Neural cell (in vitro differentiated cells): ENCODE results near the gene ACP1. TPM values are rescaled to one million over a fixed set of nuclear protein-coding genes. Genes with fewer than 3 reads are reported as not detected.

Experiments
- H2AFZ ChIP-seq: fragments of 200-600, 300-800 bp; sonication (generic), shearing (Covaris generic); 2 replicates; pipeline ENCODE4 v1.6.0; 2014; ENCODE audit warnings: low read depth, mild to moderate bottlenecking, antibody characterized with exemption, low read length, moderate library complexity
- H3F3A ChIP-seq: fragments of 200-600 bp; shearing (Covaris generic); 2 replicates; pipeline ENCODE4 v1.6.1; 2016; ENCODE audit warnings: mild to moderate bottlenecking, moderate library complexity, mixed read lengths, antibody characterized with exemption, low read length; ENCODE audit not compliant: insufficient read depth, poor library complexity, severe bottlenecking
- H3K27ac ChIP-seq: fragments of 200-600, 300-800 bp; sonication (generic), shearing (Covaris generic); 2 replicates; pipeline ENCODE4 v1.5.1; 2014; ENCODE audit warnings: mild to moderate bottlenecking, low read length, moderate library complexity
- H3K27me3 ChIP-seq: fragments of 300-800, 200-600 bp; sonication (generic), shearing (Covaris generic); 2 replicates; pipeline ENCODE4 v1.6.0; 2014; ENCODE audit warnings: mild to moderate bottlenecking, low read depth, low read length, moderate library complexity; ENCODE audit not compliant: insufficient read depth
- H3K36me3 ChIP-seq: fragments of 300-800, 200-600 bp; sonication (generic), shearing (Covaris generic); 2 replicates; pipeline ENCODE4 v1.5.1; 2014; ENCODE audit warnings: mild to moderate bottlenecking, antibody characterized with exemption, low read length, moderate library complexity; ENCODE audit not compliant: insufficient read depth
- H3K4me2 ChIP-seq: fragments of 300-800, 200-600 bp; sonication (generic), shearing (Covaris generic); 2 replicates; pipeline ENCODE4 v1.6.0; 2014; ENCODE audit warnings: mild to moderate bottlenecking, low read length
- H3K4me3 ChIP-seq: fragments of 300-800, 200-600 bp; sonication (generic), shearing (Covaris generic); 2 replicates; pipeline ENCODE4 v1.5.1; 2014; ENCODE audit warnings: mild to moderate bottlenecking, low read length, moderate library complexity
- H3K79me2 ChIP-seq: fragments of 200-600 bp; shearing (Covaris generic); replicated peaks from 2 replicates; pipeline ENCODE4 v1.6.0; 2014; ENCODE audit warnings: mild to moderate bottlenecking, low read length, moderate library complexity; ENCODE audit not compliant: insufficient read depth
- H3K9ac ChIP-seq: fragments of 300-800, 200-600 bp; sonication (generic), shearing (Covaris generic); 2 replicates; pipeline ENCODE4 v1.6.1; 2016; ENCODE audit warnings: mild to moderate bottlenecking, low read length, mixed read lengths
- H3K9me2 ChIP-seq: fragments of 200-600 bp; shearing (Covaris generic); 2 replicates; pipeline ENCODE4 v1.6.1; 2016; ENCODE audit warnings: mild to moderate bottlenecking, low read length, mixed read lengths; ENCODE audit not compliant: insufficient read depth
- H3K9me3 ChIP-seq: fragments of 200-600, 300-800 bp; sonication (generic), shearing (Covaris generic); 2 replicates; pipeline ENCODE4 v1.6.1; 2016; ENCODE audit warnings: mild to moderate bottlenecking, mixed run types, low read length, moderate library complexity, mixed read lengths
- H4K20me1 ChIP-seq: fragments of 200-600 bp; shearing (Covaris generic); 2 replicates; pipeline ENCODE4 v1.6.1; 2016; ENCODE audit warnings: mild to moderate bottlenecking, mixed run types; ENCODE audit not compliant: insufficient read depth
- CTCF ChIP-seq: fragments of 450-650 bp; IDR thresholded peaks from 2 replicates; pipeline ENCODE4 v1.5.1; 2014; ENCODE audit warnings: antibody characterized with exemption, mild to moderate bottlenecking, moderate library complexity; ENCODE audit not compliant: poor library complexity, severe bottlenecking
- EP300 ChIP-seq: fragments of 450-650 bp; conservative IDR thresholded peaks from 2 replicates; pipeline ENCODE4 v1.6.1; 2014; ENCODE audit warnings: antibody characterized with exemption, mild to moderate bottlenecking, moderate library complexity; ENCODE audit not compliant: poor library complexity, severe bottlenecking
- EZH2 ChIP-seq: fragments of 200-600, 300-800 bp; shearing (Covaris generic), sonication (generic); IDR thresholded peaks from 2 replicates; pipeline ENCODE4 v1.6.1; 2014; ENCODE audit warnings: antibody characterized with exemption, low read length, borderline replicate concordance, mild to moderate bottlenecking; ENCODE audit not compliant: insufficient read depth, poor library complexity, severe bottlenecking
- MXI1 ChIP-seq: fragments of 450-650 bp; conservative IDR thresholded peaks from 2 replicates; pipeline ENCODE4 v1.6.1; 2014; ENCODE audit warnings: antibody characterized with exemption, mild to moderate bottlenecking; ENCODE audit not compliant: poor library complexity, severe bottlenecking
- POLR2AphosphoS5 ChIP-seq: IDR thresholded peaks from 2 replicates; pipeline ENCODE4 v1.6.1; 2012
- RAD21 ChIP-seq: fragments of 450-650 bp; conservative IDR thresholded peaks from 2 replicates; pipeline ENCODE4 v1.6.1; 2014; ENCODE audit warnings: antibody characterized with exemption, mild to moderate bottlenecking, moderate library complexity
- REST ChIP-seq: IDR thresholded peaks from 2 replicates; pipeline ENCODE4 v1.6.1; 2012; ENCODE audit warnings: borderline replicate concordance
- SMC3 ChIP-seq: fragments of 450-650 bp; conservative IDR thresholded peaks from 2 replicates; pipeline ENCODE4 v1.6.1; 2014; ENCODE audit warnings: antibody characterized with exemption, mild to moderate bottlenecking, moderate library complexity; ENCODE audit not compliant: poor library complexity
- TAF1 ChIP-seq: IDR thresholded peaks from 2 replicates; pipeline ENCODE4 v1.6.1; 2012; ENCODE audit warnings: low read depth
- polyA plus RNA-seq: library from polyadenylated mRNA; depleted of rRNA; stranded (reverse); fragments of >200 nt; gene quantifications from 2 replicates; pipeline ENCODE4 v1.2.3, GENCODE V29; 2014

ACP1 gene
- polyA plus RNA-seq, 1 donor from 2014 or later: 263 TPM

- Histone ChIP-seq H3K36me3 (no peaks in the 10 kb centered on the region), H3K4me2 (no peak overlapping the region), H3K9me2 (no peaks in the 10 kb centered on the region), H2AFZ (no peak overlapping the region), H4K20me1 (no peaks in the 10 kb centered on the region), H3K9me3 (no peaks in the 10 kb centered on the region), H3K27me3 (no peaks in the 10 kb centered on the region), H3K4me3 (no peak overlapping the region), H3K79me2 (no peaks in the 10 kb centered on the region), H3K9ac (no peak overlapping the region), H3F3A (no peaks in the 10 kb centered on the region), H3K27ac (no peak overlapping the region)
- TF ChIP-seq CTCF: no peak
- no peak for TF ChIP-seq REST
- no peak for TF ChIP-seq POLR2AphosphoS5
- no peak for TF ChIP-seq EZH2
- TF ChIP-seq SMC3: no peak
- TF ChIP-seq MXI1: no peak
- no peak for TF ChIP-seq EP300
- TF ChIP-seq RAD21: no peak
- TF ChIP-seq TAF1: no peak
Measured at GRCh38 chr2:279366-279765, 14.6 kb downstream of the ACP1 start.

DNA sequence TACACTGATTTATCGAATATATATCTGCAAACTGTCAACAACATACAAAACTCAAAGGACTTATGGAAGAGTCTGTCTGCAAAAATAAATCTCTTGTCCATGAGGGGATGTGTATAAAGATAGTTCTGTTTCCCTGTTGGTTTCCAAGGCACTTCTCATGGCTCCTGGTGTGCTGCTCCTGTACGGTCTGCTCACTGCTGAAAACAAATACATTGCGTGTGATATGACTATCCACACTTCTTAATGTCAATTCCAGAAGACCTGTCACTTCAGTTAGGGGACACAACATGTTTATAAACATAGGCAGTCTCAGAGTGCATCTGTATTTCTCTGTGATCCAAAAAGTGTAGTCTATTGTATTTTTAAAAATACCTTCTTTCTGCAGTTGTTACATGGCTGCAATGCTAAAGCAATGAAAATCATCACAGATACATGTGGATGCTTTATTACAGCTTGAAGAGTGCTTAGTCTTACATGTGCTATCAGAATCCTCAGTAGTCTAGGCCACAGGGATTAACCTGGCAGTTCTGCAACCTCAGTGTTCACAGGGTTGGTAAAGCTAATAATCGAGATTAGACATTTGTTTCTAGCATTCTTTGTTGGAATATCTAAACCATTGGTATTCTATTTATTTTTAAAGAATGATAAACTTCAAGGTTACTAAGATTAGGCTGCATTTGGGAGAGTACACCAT, 15.4 kb downstream of the ACP1 start:
- H3K9me2 ChIP-seq: no peaks in the 10 kb centered on the region
- H3K9me3 ChIP-seq: no peaks in the 10 kb centered on the region
- H3K4me3 ChIP-seq: no peak overlapping the region
- no peak overlapping the region for H3K9ac ChIP-seq
- peaks cover 7% of the 10 kb centered on the region for H3K27me3 ChIP-seq
- H3K27ac ChIP-seq: no peak overlapping the region
- no peaks in the 10 kb centered on the region for H4K20me1 ChIP-seq
- H3K79me2 ChIP-seq: no peaks in the 10 kb centered on the region
- no peaks in the 10 kb centered on the region for H3K36me3 ChIP-seq
- H2AFZ ChIP-seq: no peak overlapping the region
- no peak overlapping the region for H3K4me2 ChIP-seq
- TF ChIP-seq MXI1 (no peak), RAD21 (no peak), SMC3 (no peak), CTCF (no peak), EP300 (no peak), EZH2 (no peak), POLR2AphosphoS5 (no peak), REST (no peak), TAF1 (no peak)
- no peaks in the 10 kb centered on the region for H3F3A ChIP-seq
